Measurements from ENCODE around the gene DACH1.

DACH1 gene

GRCh38 chr13:71806886-71807285 is 60.1 kb downstream of the DACH1 start:
- Histone ChIP-seq H3K9ac (ENCODE audit: insufficient read length) (no peak overlapping the region), H3K27ac (no peak overlapping the region), H3K4me3 (no peak overlapping the region), H3K9me3 (ENCODE audit: low read depth, low read length) (no peaks in the 10 kb centered on the region), H3K36me3 (ENCODE audit: insufficient read depth, low read length) (no peaks in the 10 kb centered on the region)
- TF ChIP-seq FOXP2 (optimal IDR thresholded peaks at IDR 0.05; ENCODE audit: control extremely low read depth, extremely low read length, insufficient read depth) (no peak), POLR2AphosphoS5 (IDR thresholded peaks at IDR 0.05; ENCODE audit: borderline replicate concordance, low read depth, low read length) (no peak), EZH2 (IDR thresholded peaks at IDR 0.05) (no peak)
- DNase-seq (ENCODE audit: low read depth, low spot score): no peak

DNA sequence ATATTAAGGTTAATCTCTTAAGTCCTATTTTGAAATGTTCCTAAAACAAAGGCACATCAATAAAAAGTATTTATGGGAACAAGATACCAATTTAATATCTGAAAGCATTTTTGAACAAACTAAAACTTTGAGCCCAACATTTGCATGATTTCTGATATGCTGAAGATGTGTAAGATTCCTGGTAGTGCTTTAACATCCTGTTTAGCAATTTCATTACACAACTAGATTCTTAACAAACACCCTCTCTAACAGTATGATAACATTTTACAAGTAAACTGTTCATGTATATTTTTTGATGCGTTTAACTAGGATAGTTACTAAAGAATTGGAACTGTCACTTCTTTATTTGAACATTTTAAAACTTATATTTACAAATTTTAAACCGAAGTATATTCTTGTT is 63.9 kb downstream of the DACH1 start:
- Histone ChIP-seq H3K4me3 (no peak overlapping the region), H3K9me3 (ENCODE audit: low read depth, low read length) (no peaks in the 10 kb centered on the region), H3K9ac (ENCODE audit: insufficient read length) (no peak overlapping the region), H3K27ac (no peak overlapping the region), H3K36me3 (ENCODE audit: insufficient read depth, low read length) (no peaks in the 10 kb centered on the region)
- TF ChIP-seq POLR2AphosphoS5 (IDR thresholded peaks at IDR 0.05; ENCODE audit: borderline replicate concordance, low read depth, low read length): no peak
- TF ChIP-seq EZH2 (IDR thresholded peaks at IDR 0.05): no peak
- TF ChIP-seq FOXP2 (optimal IDR thresholded peaks at IDR 0.05; ENCODE audit: control extremely low read depth, extremely low read length, insufficient read depth): no peak
- no peak for DNase-seq (ENCODE audit: low read depth, low spot score)

- H3K36me3 ChIP-seq (ENCODE audit: insufficient read depth, low read length): no peaks in the 10 kb centered on the region
- TF ChIP-seq POLR2AphosphoS5 (IDR thresholded peaks at IDR 0.05; ENCODE audit: borderline replicate concordance, low read depth, low read length): no peak
- no peak for TF ChIP-seq FOXP2 (optimal IDR thresholded peaks at IDR 0.05; ENCODE audit: control extremely low read depth, extremely low read length, insufficient read depth)
- TF ChIP-seq EZH2 (IDR thresholded peaks at IDR 0.05): no peak
- no peak for DNase-seq (ENCODE audit: low read depth, low spot score)
- H3K4me3 ChIP-seq: no peak overlapping the region
- H3K27ac ChIP-seq: no peak overlapping the region
- H3K9me3 ChIP-seq (ENCODE audit: low read depth, low read length): no peaks in the 10 kb centered on the region
- H3K9ac ChIP-seq (ENCODE audit: insufficient read length): no peak overlapping the region
These were observed 65.2 kb downstream of the DACH1 start for GRCh38 chr13:71801781-71802180.

GRCh38 chr13:71801165-71801760 is 65.7 kb downstream of the DACH1 start:
- no peak overlapping the region for H3K4me3 ChIP-seq
- H3K36me3 ChIP-seq (ENCODE audit: insufficient read depth, low read length): no peaks in the 10 kb centered on the region
- no peak for DNase-seq (ENCODE audit: low read depth, low spot score)
- TF ChIP-seq EZH2 (IDR thresholded peaks at IDR 0.05): no peak
- no peak for TF ChIP-seq POLR2AphosphoS5 (IDR thresholded peaks at IDR 0.05; ENCODE audit: borderline replicate concordance, low read depth, low read length)
- TF ChIP-seq FOXP2 (optimal IDR thresholded peaks at IDR 0.05; ENCODE audit: control extremely low read depth, extremely low read length, insufficient read depth): no peak
- no peaks in the 10 kb centered on the region for H3K9me3 ChIP-seq (ENCODE audit: low read depth, low read length)
- no peak overlapping the region for H3K27ac ChIP-seq
- no peak overlapping the region for H3K9ac ChIP-seq (ENCODE audit: insufficient read length)

DNA sequence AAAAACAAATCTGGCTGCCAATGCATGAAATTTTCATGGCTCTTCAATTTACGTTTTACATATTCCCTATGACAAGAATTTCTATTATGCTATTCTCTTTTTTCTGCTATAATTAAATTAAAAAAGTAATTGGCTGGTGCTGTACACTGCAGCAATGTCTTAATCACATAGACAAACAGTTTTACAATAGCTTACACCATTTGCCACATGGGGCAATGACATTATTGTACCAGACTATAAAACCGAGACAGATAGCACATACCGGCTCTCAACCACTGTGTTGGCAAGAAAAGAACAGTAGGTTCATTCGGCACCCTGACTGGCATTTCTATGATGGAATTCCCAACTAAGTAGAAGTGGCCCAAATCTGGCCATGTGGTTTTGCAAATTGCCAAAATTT is 67.7 kb downstream of the DACH1 start:
- no peaks in the 10 kb centered on the region for H3K9me3 ChIP-seq (ENCODE audit: low read depth, low read length)
- no peak for DNase-seq (ENCODE audit: low read depth, low spot score)
- H3K27ac ChIP-seq: no peak overlapping the region
- no peak overlapping the region for H3K9ac ChIP-seq (ENCODE audit: insufficient read length)
- H3K36me3 ChIP-seq (ENCODE audit: insufficient read depth, low read length): no peaks in the 10 kb centered on the region
- no peak overlapping the region for H3K4me3 ChIP-seq
- TF ChIP-seq POLR2AphosphoS5 (IDR thresholded peaks at IDR 0.05; ENCODE audit: borderline replicate concordance, low read depth, low read length): no peak
- no peak for TF ChIP-seq FOXP2 (optimal IDR thresholded peaks at IDR 0.05; ENCODE audit: control extremely low read depth, extremely low read length, insufficient read depth)
- no peak for TF ChIP-seq EZH2 (IDR thresholded peaks at IDR 0.05)

- Histone ChIP-seq H3K4me3 (no peak overlapping the region), H3K9me3 (ENCODE audit: low read depth, low read length) (no peaks in the 10 kb centered on the region), H3K27ac (no peak overlapping the region), H3K36me3 (ENCODE audit: insufficient read depth, low read length) (no peaks in the 10 kb centered on the region), H3K9ac (ENCODE audit: insufficient read length) (no peak overlapping the region)
- no peak for DNase-seq (ENCODE audit: low read depth, low spot score)
- TF ChIP-seq EZH2 (IDR thresholded peaks at IDR 0.05) (no peak), FOXP2 (optimal IDR thresholded peaks at IDR 0.05; ENCODE audit: control extremely low read depth, extremely low read length, insufficient read depth) (no peak), POLR2AphosphoS5 (IDR thresholded peaks at IDR 0.05; ENCODE audit: borderline replicate concordance, low read depth, low read length) (no peak)
These were observed 68.3 kb downstream of the DACH1 start for GRCh38 chr13:71798707-71799106.

DNA sequence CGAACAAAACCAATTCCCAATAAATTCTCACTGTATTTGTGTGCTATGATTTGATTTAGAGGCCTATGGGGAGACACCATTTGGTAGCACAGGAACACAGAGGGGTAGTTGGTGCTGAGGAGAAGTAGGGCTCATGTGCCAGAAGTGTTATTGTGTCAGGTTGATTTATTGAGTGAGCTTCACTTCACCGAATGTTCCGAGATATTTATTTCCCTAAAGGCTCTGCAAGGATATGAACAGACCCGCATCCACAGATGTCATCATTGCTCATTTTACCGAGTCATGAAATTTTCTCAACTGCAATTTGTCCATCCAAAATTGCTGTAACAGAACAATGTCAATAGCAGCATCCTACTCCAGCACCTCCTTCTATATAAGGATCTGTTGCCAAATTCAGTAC is 69.5 kb downstream of the DACH1 start:
- Histone ChIP-seq H3K9ac (ENCODE audit: insufficient read length) (no peak overlapping the region), H3K27ac (no peak overlapping the region), H3K4me3 (no peak overlapping the region), H3K36me3 (ENCODE audit: insufficient read depth, low read length) (no peaks in the 10 kb centered on the region), H3K9me3 (ENCODE audit: low read depth, low read length) (no peaks in the 10 kb centered on the region)
- no peak for DNase-seq (ENCODE audit: low read depth, low spot score)
- TF ChIP-seq POLR2AphosphoS5 (IDR thresholded peaks at IDR 0.05; ENCODE audit: borderline replicate concordance, low read depth, low read length) (no peak), FOXP2 (optimal IDR thresholded peaks at IDR 0.05; ENCODE audit: control extremely low read depth, extremely low read length, insufficient read depth) (no peak), EZH2 (IDR thresholded peaks at IDR 0.05) (no peak)

DNA sequence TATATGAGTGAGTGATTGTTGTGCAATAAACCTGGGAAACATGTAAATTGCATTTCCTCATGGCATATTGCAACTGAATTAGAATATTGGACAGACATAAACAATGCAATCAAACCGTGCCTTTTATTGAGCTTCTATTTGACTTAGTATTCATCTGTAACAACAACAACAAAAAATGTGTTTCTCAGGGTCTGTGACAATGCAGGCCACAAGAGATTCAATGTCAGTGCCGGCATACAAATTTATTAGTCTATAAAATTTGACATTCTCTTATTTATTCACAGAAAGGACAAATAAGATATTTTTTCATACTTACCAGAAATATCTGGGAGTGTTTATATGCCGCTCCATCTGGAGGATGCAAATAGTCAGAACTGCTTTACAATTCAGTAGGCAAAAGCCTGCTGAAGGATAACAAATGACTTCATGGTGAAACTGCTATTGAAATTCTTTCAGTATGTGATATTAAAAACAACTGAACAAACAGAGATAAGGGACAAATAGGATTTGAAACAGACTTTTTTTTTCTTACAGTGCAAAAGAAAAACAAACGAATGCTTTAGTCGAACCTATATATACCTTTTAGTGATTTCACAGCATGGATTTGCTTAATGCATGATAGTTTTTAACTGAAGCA is 77.2 kb downstream of the DACH1 start:
- no peak for DNase-seq (ENCODE audit: low read depth, low spot score)
- Histone ChIP-seq H3K9me3 (ENCODE audit: low read depth, low read length) (no peaks in the 10 kb centered on the region), H3K4me3 (no peak overlapping the region), H3K27ac (no peak overlapping the region), H3K36me3 (ENCODE audit: insufficient read depth, low read length) (no peaks in the 10 kb centered on the region), H3K9ac (ENCODE audit: insufficient read length) (no peak overlapping the region)
- TF ChIP-seq POLR2AphosphoS5 (IDR thresholded peaks at IDR 0.05; ENCODE audit: borderline replicate concordance, low read depth, low read length): no peak
- no peak for TF ChIP-seq EZH2 (IDR thresholded peaks at IDR 0.05)
- no peak for TF ChIP-seq FOXP2 (optimal IDR thresholded peaks at IDR 0.05; ENCODE audit: control extremely low read depth, extremely low read length, insufficient read depth)
